GM21528 (cell line): ENCODE results near the gene TNRC6C.
"Not testable (repeated sequence)": the region's sequence is repeated elsewhere in the genome, so short reads cannot be mapped to it uniquely, and the experiment has no call there.

ENCODE experiments used
- ATAC-seq: cut with Tn5 transposase; IDR thresholded peaks from one replicate; pipeline ENCODE4 v1.9.1; 2021; ENCODE audit warnings: mild to moderate bottlenecking, moderate library complexity; ENCODE audit not compliant: unreplicated experiment, low FRiP score

Gene TNRC6C

DNA sequence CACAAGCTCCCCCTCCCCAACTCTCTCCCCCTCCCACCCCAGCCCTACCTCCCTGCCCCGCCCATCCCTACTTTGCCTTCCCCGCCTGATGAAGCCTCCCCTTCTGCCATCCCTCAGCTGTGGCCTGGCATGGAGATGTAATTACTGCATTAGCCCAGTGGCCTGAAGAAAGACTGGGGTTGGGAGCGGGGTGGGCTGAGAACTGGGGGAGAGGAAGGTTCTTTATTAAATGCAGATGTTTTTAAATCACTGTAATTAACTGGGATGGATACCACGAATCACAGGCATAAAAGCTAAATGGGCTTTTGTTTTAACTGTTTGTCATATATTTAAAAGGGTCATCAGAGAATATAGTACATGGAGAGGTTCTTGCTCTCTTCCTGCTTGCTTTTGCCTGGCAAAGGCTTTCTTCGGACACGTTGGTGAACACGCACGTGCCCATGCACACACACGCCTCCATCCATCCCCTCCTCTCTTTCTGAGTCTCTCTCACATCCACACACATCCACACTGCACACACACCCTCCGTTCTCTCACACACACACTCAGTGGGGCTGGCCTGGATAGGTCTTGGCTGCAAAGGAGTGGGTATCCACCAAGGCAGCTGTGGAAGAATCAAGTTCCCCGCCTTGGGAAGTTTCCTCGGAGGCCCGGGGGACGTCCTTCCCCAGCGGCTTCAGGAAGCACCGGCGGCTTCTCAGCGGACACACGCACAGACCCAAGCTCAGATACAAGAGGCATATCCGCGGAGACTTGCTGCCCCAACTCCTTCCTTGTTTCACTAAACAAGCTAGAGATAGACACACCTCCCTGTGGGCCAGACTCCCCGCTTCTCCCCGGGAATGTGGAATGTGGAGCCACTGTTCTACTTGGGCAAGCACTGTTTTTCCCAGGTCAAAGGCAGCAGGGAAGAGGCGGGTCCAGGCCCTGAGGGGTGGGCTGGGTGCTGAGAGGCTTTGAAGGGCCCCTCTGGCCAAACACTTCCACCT, 27.4 kb upstream of the TNRC6C start:
- ATAC-seq = no peak

DNA sequence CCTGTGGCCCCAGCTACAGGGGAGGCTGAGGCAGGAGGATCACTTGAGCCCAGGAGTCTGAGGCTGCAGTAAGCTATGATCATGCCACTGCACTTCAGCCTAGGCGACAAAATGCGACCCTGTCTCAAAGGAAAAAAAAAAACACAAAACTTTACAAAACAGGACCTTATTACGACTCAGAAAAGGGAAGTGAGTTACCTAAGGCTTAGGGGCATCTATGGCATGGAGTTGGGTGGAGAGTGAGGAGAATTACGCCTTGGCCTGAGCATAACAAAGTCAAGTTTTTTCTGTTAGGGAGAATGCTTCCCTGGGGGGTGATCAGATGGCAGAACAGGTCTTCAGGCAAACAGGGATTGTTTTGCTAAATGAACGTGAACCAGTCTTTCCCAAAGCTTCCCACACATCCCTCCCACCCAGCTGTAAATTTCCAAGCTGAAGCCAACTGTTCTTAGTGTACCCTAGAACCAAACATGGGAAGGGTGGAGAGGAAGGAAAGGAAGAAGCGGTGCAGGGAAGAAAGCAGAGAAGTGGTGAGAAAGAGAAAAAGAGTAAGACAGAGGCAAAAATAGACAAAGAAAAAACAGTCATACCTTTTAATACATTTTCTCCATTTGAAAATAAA, 24.6 kb upstream of the TNRC6C start:
- ATAC-seq = no peak

DNA sequence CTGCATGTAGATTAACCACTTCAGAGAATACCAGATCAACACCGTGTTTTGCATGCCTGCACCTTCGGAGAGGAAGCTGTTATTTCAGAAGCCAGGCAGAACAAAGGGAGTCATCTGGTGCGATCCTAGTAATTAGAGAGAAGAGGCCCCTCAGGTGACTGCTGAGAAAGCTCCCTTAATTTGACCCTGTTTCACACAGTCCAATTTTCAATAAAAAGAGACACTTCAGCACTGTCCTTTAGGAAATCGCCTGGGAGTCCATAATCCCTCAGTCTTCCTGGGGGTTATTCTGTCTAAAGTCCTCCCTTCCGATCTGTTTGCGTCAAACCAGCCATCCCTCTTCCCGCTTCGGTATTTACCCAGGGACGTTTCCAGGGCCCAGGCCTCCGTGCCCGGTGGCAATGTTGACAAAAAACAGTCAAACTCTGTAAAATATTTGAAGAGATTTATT, 23.4 kb upstream of the TNRC6C start:
- ATAC-seq = no peak

DNA sequence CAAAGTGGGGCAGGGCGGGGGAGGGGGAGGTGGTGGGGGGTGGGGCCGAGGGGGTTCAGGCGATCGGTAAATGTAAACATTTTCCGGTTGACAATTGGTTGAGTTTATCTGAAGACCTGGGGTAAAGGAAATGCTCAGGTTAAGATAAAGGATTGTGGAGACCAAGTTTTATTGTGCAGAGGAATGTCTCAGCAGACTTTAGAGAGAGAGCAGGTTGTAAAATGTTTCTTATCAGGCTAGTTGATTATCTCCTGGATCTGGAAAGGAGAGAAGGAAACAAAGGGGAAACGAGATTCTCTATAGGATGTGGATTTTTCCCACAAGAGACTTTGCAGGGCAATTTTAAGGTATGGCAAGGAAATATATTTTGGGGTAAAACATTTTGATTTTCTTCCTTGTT, 22.8 kb upstream of the TNRC6C start:
- ATAC-seq = not testable (repeated sequence)

DNA sequence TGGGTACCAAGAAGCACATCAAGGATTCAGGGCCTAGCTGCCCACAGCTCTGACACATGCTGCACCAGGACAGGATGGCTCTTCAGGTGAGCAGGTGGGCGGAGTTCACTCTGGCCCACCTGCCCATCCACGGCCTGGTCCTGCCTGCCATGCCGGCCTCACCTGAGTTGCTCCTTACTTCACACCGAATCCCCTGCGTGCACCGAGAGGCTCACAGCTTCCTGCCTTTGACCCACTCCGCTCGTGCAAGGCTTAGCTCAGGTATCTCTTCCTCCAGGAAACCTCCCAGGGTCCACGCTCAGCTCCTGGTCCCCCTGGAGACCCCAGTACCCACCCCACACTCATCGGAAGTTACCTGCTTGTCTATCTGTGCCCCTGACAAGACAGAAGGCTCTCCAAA, 21.6 kb upstream of the TNRC6C start:
- no peak for ATAC-seq

DNA sequence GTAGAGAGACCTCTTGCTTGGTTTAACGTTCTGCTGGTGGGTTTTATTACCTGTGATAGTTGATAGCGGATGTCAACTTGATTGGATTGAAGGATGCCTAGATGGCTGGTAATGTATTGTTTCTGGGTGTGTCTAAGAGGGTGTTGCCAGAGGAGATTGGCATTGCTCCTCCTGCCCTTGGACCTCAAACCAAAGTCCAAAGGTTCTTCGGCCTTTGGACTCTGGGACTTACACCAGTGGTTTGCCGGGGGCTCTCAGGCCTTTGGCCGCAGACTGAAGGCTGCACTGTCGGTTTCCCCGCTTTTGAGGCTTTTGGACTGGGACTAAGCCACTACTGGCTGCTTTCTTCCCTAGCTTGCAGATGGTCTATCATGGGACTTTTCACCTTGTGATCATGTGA, 17.5 kb upstream of the TNRC6C start:
- no peak for ATAC-seq

DNA sequence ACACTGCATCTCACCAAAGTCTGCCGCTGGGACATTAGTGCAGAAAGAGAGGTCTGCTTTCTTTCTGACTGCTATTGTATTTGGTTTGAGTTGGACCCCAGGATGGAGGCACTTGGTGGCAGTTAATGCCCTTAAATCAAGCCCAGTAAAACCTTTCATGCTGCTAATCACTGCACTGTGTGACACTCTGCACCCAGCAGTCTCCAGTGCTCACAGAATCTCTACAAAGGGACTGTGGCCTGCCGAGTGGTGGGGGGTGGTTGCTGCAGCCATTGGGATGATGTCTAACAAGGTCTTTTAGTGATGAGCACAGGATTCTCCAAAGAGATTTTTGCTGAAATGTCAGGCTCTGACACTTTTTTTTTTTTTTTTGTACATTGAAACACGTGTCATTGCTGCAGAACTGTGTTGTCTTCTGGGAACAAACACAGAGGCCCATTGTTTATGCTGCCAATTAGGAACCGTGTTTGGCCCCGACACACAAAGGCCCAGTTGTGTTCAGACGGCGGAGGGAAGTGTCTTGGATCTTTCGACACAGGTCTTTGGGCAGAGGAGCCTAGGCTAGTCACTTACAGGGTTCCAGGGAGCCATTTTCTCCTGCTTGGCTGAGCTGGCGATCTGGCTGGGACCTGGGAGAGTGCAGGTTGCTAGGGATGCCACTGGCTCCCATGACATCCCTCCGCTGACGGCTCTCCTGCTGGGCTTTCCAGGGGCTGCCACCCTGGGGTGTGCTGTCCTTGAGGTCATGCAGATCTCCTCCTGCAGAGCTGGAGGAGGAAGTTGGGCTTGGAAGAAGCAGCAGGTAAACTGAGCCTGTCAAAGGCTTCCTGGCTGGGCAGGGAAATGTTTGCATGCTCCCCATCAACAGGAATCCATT, 16.2 kb upstream of the TNRC6C start:
- ATAC-seq = no peak

DNA sequence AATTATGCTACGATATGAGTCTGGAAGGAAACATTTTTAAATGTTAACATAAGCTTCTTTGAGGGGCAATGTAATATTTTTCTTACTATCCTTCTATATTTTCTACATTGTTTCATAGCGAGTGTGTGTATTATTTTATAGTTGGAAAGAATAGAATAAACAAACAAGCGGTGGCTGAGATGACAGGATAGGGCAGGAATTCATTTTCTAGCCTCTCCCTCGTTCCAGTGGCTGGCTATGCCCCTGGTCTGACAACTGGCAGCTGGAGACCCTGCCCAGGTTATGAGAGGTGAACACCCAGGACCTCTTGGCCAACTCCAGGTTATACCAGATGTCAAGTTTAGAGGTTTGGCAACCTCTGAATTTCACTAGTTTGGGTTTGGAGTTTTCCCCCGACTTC, 14.5 kb upstream of the TNRC6C start:
- ATAC-seq = no peak

DNA sequence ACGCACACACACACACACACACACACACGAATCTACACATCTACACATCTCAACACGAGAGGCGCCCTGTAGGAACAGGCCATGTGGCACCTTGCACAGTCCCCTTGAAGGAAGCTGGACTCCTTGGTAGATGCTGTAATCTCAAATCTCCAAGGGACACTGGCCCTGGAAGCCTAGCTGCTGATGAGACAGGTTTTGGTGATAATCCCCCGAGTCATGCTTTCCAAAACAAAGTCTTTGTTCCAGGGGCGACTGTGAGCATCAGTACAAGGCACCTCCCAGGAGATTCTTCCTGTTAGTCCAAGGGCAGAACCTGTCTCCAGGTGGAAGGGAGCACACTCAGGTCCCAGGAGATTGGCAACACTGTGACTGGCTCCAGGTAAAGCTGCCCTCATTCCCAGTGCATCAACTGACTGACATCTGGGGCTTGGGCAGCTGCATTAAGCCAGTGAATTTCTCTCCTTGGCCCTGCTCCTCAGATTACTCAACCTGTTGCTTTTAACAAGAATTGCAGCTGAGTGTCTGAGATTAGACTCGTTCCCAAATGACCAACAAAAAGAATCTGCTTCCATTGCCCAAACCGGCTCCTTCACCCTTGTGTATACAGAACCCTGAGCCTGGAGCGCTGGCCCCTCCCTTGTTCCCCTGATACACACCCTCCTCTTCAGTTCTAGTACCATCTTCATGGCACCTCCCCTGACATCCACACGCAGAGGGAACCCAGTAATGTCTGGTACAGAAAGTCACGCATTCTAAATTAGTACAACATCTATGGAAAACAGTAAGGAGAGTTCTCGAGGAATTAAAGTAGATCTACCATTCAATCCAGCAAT, 13.9 kb upstream of the TNRC6C start:
- no peak for ATAC-seq

DNA sequence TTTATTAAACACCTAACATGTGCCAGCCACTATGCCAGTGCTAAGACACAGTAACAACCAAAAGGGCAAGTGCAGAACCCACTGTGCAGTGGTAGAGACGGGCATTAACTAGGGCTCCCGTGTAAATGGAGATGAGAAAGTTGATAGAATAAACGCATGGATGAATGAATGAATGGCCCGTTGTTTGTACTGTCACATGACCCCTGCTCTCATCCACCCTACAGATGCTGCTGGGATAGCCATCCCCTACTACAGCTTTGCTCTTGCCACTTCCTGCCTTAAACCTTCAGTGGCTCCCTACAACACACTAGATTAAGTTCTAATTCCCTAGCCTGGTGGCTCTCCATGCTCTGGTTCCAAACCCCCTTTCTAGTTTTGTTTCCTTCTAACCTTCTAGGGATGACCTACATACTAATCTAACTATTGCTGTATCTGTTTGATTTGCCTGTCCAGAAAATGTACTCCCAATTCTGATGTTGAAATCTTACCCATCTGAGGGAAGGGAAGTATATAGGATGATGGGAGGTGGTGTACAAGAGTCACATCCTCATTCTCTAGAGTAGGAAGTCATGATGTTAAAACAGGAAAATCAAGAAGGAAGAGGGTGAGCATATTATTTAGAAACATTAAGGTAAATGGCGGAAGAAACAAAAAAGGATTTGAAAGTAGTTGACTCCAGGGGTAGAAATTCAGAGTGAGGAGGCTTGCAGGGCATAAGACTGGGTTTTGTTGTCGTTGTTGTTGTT, 11.4 kb upstream of the TNRC6C start:
- no peak for ATAC-seq

DNA sequence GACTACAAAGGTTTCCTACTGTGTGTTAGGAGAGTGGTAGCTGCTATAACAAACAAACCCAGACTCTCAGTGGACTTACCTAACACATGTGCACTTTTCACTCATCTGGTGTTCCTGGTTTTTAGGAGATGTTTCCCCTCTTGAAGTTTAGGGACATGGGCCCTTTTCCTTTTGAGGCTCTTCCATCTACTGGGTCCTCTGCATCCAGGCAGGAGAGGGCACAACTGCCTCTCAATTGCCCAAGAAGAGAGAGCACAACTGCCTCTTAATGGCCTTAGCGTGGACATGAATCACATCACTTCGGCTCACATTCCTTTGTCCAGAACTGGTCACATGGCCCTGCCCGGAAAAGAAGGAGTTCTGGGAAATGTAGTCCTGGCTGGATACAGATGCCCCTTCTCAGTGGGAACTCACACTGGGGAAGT, 9.8 kb upstream of the TNRC6C start:
- ATAC-seq = no peak

DNA sequence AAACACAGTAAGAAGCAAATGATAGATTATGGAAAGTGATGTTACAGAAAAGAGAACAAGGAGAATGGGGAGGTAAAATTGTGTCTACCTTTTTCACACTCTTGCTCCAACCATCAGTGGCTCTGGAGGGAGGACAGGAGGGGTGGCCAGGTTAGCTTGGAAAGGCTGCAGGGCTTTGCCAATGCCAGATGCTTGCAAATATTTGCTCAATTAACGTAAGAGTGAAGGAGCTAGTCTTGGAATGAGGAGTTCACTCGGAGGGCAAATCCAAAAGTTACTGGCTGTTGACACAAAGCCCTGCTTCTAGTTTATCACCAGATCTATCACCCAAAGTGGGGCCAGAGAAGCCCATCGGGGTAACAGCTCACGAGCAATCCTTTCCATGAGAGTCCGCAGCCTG, 7.4 kb upstream of the TNRC6C start:
- no peak for ATAC-seq

DNA sequence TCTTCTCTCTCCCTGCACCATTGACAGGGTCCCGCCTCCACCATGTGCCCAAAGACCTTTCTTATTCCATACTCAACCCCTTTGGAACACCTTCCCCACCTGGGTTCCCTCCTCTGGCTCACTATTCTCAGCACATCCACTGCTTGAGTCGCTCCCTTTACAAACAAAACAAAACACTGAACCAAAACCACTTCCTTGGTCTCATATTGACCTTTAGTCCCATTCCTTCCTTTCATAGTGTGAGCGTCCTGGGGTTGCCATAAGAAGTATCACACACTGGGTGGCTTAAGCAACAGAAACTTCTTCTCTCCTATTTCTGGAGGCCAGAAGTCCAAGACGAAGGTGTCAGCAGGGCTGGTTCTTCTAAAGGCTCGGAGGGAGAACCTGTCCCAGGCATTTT, 6.1 kb upstream of the TNRC6C start:
- no peak for ATAC-seq

DNA sequence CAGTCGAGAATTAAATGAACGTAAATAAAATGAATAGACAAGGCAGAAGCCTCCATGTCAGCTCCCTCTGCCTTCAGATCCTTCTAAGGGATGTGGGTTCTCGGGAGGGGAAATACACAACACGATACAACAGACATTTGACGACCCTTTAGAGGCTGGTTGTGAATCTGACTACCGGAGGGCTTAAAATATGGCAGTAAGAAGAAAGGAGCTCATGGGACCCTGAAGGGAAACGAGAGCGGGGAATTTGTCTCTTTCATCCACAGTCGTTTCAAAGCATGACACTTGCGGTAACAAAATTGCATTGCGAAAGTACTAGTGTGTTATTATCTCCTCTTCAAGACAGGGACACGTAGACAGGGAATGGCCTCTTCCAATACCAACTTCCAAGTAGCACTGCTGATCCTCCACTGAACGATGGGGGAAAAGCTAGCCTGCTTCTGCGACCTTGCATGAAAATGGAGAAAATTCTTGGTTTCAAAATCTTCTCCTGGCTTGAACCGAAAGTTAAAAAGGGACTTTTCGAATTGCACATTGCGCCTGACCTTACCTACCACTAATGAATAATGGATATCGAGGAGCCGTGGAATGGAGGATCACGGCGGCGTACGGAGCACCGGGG, 1.2 kb upstream of the TNRC6C start:
- no peak for ATAC-seq

DNA sequence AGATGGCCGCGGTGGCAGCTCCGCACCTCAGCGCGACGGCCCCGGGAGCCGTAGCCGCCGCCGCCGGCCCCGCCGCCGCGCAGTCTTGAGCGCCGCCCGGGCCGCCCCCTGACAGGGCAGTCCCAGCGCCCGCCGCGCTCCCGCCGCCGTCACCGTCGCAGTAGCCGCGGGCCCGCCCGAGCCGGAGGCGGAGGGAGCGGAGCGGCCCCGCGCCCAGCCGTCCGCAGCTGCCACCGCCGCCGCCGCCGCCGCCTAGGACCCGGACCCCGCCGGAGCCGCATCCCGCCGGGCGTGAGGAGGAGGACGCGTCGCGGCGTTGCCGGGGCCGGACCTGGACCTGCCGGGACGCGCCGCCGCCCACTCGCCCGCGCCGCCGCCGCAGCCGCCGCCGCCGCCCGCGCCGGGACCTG, 218 bp downstream of the TNRC6C start:
- peak; percentile 25 for ATAC-seq

DNA sequence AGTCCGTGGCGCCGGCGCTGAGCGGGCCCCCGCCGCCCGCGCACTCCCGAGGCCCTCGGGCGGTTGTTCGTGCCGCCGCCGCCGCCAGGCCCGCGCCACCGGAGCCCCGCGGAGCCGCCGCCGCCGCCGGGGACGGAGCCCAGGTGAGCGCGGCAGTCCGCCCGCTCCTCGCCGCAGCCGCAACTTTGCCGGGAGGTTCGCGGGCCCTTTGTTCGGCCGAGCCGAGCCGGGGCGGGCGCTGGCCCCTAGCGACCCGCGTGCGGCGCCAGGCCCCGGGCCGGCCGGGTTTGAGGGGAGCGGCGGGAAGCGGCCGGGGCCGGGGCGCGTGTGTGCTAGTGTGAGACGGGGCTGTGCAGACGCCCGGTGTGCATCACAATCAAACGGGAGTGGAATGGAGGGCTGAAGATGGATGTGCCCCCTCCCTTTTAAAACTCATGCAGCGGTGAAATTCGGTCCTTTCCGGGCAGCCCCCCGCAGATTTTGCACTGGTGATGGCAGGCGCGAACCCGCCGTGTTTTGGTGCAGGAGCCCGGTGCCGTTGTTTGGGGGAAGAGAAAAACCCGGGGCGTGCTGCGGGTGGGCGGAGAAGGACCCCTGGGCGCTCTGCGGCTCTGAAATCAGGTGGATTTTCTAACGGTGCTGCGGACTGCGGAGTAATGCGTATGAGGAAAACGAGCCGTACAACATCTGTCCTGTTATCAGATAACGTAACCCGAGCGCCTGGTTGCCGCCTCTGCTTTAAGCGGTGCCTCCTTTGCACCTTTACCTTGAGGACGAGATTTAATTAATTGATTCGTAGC, 823 bp downstream of the TNRC6C start:
- ATAC-seq = peak; percentile 13

DNA sequence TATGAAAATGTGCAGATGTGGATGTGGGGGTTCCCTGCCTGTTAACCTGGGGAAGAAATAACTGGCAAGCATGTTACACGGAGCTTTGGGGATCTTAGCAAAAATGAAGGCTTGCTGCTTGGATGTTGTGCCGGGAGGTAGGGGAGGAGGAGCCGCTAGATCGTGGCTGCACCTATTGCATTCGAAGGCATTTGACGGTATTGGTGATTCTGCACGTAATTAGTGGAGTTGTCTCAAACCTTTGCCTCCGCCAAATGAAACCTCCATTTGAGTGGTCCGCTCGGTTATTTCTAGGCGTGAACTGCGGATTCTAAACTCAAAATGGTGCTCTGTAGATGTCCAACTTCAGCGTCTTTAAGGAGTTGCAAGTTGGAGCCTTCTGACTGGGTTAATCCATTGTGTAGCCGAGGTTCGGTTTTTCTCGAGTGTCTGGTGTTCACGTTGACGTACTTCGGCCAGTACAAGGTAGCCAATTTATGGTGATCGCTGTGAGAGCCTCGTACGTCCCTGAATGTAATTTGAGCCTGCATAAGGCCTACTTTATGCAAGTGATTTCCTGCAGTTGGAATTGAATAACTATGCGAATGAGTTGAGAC, 1.5 kb downstream of the TNRC6C start:
- no peak for ATAC-seq

DNA sequence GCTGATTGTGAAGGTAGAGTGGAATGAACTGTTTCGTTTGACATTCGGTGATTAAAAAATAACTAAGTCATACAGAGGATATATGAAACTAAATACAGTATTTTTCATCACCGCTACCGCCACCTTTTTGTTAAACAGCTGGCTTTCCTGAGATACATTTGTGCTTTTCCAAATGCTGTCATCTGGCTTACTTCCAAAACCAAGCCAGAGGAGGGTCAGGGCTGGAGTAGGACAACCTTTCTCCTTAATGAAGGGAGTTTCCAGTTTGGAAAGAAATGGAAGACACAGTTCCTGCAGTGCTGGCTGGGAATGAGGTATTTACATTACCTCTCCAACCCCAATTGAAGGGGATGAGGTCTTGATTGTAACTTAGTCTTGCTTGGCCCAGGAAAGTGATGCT, 3.2 kb downstream of the TNRC6C start:
- ATAC-seq = no peak
